Metanephros (tissue), 2 donors: ENCODE measurements around the gene CFAP65. TPM values are rescaled to one million over a fixed set of nuclear protein-coding genes. Genes with fewer than 3 reads are reported as not detected.
A peak's percentile ranks its signal among the peaks of the same experiment; 100 is the strongest.

Source experiments
- small RNA-seq: library from RNA; depleted of rRNA; stranded (forward); fragments of <200 nt; gene quantifications from one replicate; pipeline ENCODE3, GENCODE V24; 2014; ENCODE audit warnings: low replicate concordance
- total RNA-seq: library from RNA; depleted of rRNA; stranded (reverse); fragments of >200 nt; gene quantifications from one replicate; pipeline ENCODE4 v1.2.3, GENCODE V29; 2014

Gene CFAP65
- 0.23 TPM for total RNA-seq

GRCh38 chr2:219041252-219041651 lies at the start of gene CFAP65:
Gene CFAP65 (minus strand): TSS chr2:219041516. CDS start chr2:219039048, 2,468 bp downstream.

DNA sequence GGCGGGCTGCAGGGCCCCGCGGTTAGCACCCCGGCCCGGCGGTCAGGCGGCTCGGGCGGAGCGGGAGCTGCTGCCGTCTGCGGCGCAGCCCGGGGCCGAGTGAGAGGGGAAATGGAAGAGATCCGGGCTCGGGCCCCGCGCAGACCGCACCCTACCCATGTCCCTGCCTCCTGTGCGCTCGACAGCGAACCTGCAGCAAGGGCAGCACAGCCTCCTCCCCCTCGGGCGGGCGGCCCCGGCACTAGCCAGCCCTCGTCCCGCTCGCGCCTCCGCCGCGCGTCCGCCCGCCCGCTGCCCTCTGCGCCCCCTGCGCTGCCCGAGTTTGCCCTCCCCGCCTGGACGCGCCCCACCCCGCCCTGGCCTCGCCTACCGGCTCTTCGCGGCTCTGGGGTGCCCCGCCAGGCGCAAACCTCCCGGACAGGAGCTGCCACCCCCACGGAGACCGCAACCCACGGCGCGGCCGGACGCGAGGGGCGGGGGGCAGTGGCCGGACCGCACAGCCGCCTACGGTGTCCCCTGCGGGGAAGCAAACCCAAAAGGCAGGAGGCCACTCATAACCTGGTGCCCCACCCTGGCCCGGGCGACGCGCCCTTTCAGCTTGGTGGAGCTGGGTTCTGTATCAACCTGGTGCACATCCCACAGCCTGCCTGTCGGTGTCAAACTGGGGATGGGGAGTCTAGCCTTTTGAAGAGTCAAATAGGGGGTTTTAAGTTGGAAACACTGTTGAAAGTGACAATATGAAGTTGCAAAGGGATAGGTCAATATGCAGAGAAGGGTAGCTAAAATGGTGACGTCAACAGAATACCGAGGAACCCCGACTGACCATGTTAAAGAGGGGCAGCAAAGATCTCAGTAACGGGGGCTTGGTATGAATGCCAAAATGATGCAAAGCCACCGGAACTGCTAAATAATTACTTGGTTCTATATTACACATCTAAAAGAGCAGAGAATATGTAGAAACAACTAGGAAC lies 19.8 kb upstream of the CFAP65 start, which contains the start of gene IHH:
TSS of gene IHH (minus strand) at position 101 of the 971 bp plus-strand sequence. CDS start 454 bp downstream, outside the sequence.

GRCh38 chr2:218993345-218994315 lies 47.7 kb downstream of the CFAP65 start, which contains the start of gene CRYBA2:
Gene CRYBA2 (minus strand): TSS chr2:218993422. CDS start chr2:218993176, 246 bp downstream.

DNA sequence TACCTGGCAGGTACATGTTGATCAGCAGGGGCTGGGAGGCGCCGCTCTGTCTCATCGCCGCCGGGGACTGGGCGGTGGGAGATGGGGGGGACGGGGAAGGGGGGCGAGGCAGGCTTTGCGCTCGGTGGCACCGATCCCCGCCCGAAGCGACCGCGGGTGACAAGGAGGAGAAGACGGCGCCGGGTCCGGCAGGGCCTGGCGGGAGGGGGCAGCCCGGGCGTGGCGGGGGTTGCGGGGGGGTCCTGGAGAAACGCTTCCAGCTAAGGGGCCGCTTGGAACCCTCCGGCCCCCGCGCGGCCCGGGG lies 56.3 kb downstream of the CFAP65 start, which contains the start of gene FEV:
TSS of gene FEV (minus strand) at position 164 of the 304 bp plus-strand sequence. CDS start at position 55, 109 bp downstream.

DNA sequence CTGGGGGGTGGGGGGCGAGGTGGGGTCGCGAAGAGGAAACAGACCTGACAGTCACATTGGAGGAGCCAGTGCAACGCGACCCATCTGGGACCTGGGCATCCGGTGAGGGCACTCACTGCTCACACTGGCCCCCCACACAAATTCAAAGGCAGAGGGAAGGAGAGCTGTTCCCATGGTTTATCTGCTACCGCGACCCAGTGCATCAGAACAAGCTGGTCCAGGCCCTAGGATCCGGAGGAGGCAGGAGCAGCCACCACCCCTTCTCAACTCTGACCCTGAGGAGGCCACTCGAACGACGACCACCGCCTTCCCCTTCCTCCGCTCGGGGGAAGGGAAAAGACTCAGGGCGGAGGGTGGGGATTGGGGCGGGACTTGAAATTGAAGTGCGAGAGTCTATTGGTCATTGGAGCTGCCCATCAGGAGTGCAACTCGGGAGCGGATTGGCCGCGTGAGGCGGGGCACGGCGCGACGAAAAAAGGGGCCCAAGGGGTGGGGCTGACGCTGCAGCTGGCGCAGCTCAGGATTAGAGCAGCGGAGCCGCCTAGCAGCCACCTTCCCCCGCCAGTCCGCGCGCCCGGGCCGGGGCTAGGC lies 82.1 kb downstream of the CFAP65 start, which contains the start of gene CDK5R2:
TSS of gene CDK5R2 (plus strand) at position 526 of the 591 bp plus-strand sequence. CDS start 155 bp downstream, outside the sequence.

Small RNAs within 50 kb of the gene (small RNA-seq; reads per million reads assigned to genes)
- gene MIR3131 (not detected), gene MIR375 (1.5 reads per million, percentile 87 among the genes with 10 or more reads in this experiment)

Other genes with a start within 250 kb of the CFAP65 start
- gene PRKAG3, start 209.7 kb downstream of the CFAP65 start, total RNA-seq: 5.0 TPM
- gene WNT6, start 181.7 kb downstream of the CFAP65 start, total RNA-seq: 0.82 TPM
- gene WNT10A, start 160.7 kb downstream of the CFAP65 start, total RNA-seq: 2.0 TPM
- gene CDK5R2, start 81.8 kb downstream of the CFAP65 start, total RNA-seq: 0.12 TPM
- 1.3 TPM for gene FEV, start 56.3 kb downstream of the CFAP65 start, total RNA-seq
- gene CRYBA2, start 48.1 kb downstream of the CFAP65 start, total RNA-seq: not detected
- gene IHH, start 19.4 kb upstream of the CFAP65 start, total RNA-seq: 1.5 TPM
- 15.2 TPM for gene NHEJ1, start 119.3 kb upstream of the CFAP65 start, total RNA-seq
- 6.9 TPM for gene SLC23A3, start 128.5 kb upstream of the CFAP65 start, total RNA-seq
- gene CNPPD1, start 135.4 kb upstream of the CFAP65 start, total RNA-seq: 39.4 TPM
- 64.3 TPM for gene RETREG2, start 136.8 kb upstream of the CFAP65 start, total RNA-seq
- gene ZFAND2B, start 165.3 kb upstream of the CFAP65 start, total RNA-seq: 27.9 TPM
- gene ABCB6, start 177.4 kb upstream of the CFAP65 start, total RNA-seq: 28.1 TPM
- 53.7 TPM for gene ATG9A, start 188.1 kb upstream of the CFAP65 start, total RNA-seq
- gene ANKZF1, start 188.3 kb upstream of the CFAP65 start, total RNA-seq: 51.6 TPM
- gene GLB1L, start 203.9 kb upstream of the CFAP65 start, total RNA-seq: 15.2 TPM
- 24.2 TPM for gene STK16, start 204.0 kb upstream of the CFAP65 start, total RNA-seq
- not detected for gene TUBA4B, start 211.7 kb upstream of the CFAP65 start, total RNA-seq
- gene TUBA4A, start 212.4 kb upstream of the CFAP65 start, total RNA-seq: 16.5 TPM
- gene DNAJB2, start 237.8 kb upstream of the CFAP65 start, total RNA-seq: 56.4 TPM